HEK293T (cell line): ENCODE data around the gene SETD2.

Source experiments
- ARNT ChIP-seq: fragments of 450-650 bp; IDR thresholded peaks from 2 replicates; pipeline ENCODE4 v1.6.1; 2017; ENCODE audit warnings: mild to moderate bottlenecking
- BHLHE40 ChIP-seq: fragments of 450-650 bp; IDR thresholded peaks from 2 replicates; pipeline ENCODE4 v1.6.1; 2016; ENCODE audit warnings: mild to moderate bottlenecking, moderate library complexity, borderline replicate concordance
- ELF4 ChIP-seq: fragments of 450-650 bp; IDR thresholded peaks from 2 replicates; pipeline ENCODE4 v1.6.1; 2017; ENCODE audit warnings: antibody characterized with exemption
- FOXA1 ChIP-seq: fragments of 450-650 bp; IDR thresholded peaks from 2 replicates; pipeline ENCODE4 v1.6.1; 2016; ENCODE audit warnings: mild to moderate bottlenecking
- FOXK2 ChIP-seq: fragments of 450-650 bp; IDR thresholded peaks from 2 replicates; pipeline ENCODE4 v1.6.1; 2016; ENCODE audit warnings: mild to moderate bottlenecking
- FOXM1 ChIP-seq: fragments of 450-650 bp; IDR thresholded peaks from 2 replicates; pipeline ENCODE4 v1.6.1; 2017; ENCODE audit warnings: mild to moderate bottlenecking, borderline replicate concordance
- L3MBTL2 ChIP-seq: fragments of 450-650 bp; conservative IDR thresholded peaks from 2 replicates; pipeline ENCODE4 v1.6.1; 2016; ENCODE audit warnings: mild to moderate bottlenecking
- PKNOX1 ChIP-seq: fragments of 450-650 bp; IDR thresholded peaks from 2 replicates; pipeline ENCODE4 v1.6.1; 2016
- SUZ12 ChIP-seq: fragments of 450-650 bp; IDR thresholded peaks from 2 replicates; pipeline ENCODE4 v1.6.1; 2016; ENCODE audit warnings: mild to moderate bottlenecking
- TARDBP ChIP-seq: fragments of 450-650 bp; IDR thresholded peaks from 2 replicates; pipeline ENCODE4 v1.6.1; 2016
- ZNF384 ChIP-seq: fragments of 450-650 bp; IDR thresholded peaks from 2 replicates; pipeline ENCODE4 v1.6.1; 2016

GRCh38 chr3:46966811-46967210, 197.1 kb downstream of the SETD2 start:
- TF ChIP-seq SUZ12 = no peak
- no peak for TF ChIP-seq FOXM1
- no peak for TF ChIP-seq FOXK2
- TF ChIP-seq ZNF384 = no peak
- no peak for TF ChIP-seq TARDBP
- TF ChIP-seq L3MBTL2 = no peak
- no peak for TF ChIP-seq BHLHE40
- no peak for TF ChIP-seq ELF4
- TF ChIP-seq FOXA1 = no peak
- no peak for TF ChIP-seq ARNT
- no peak for TF ChIP-seq PKNOX1
